Measurements from ENCODE around the gene PCDHGA3. TPM values are rescaled to one million over a fixed set of nuclear protein-coding genes. Genes with fewer than 3 reads are reported as not detected.
"Not testable (repeated sequence)": the region's sequence is repeated elsewhere in the genome, so short reads cannot be mapped to it uniquely, and the experiment has no call there.

The PCDHGA3 gene
- total RNA-seq, 1 experiment from 2014 or later, result not detected

- DNase-seq (ENCODE audit: low read depth, low spot score), result peak; percentile 33
- in situ Hi-C loops (cut with HindIII; ENCODE audit: low pct_unique_long_range_greater_than_20kb, low sequenced_read_pairs), result no loop called here
Measured at GRCh38 chr5:141369994-141370848, 26.6 kb downstream of the PCDHGA3 start, which contains the start of gene PCDHGB3. TSS of gene PCDHGB3 (plus strand) at chr5:141370242. CDS start at chr5:141370395, 153 bp downstream.

DNA sequence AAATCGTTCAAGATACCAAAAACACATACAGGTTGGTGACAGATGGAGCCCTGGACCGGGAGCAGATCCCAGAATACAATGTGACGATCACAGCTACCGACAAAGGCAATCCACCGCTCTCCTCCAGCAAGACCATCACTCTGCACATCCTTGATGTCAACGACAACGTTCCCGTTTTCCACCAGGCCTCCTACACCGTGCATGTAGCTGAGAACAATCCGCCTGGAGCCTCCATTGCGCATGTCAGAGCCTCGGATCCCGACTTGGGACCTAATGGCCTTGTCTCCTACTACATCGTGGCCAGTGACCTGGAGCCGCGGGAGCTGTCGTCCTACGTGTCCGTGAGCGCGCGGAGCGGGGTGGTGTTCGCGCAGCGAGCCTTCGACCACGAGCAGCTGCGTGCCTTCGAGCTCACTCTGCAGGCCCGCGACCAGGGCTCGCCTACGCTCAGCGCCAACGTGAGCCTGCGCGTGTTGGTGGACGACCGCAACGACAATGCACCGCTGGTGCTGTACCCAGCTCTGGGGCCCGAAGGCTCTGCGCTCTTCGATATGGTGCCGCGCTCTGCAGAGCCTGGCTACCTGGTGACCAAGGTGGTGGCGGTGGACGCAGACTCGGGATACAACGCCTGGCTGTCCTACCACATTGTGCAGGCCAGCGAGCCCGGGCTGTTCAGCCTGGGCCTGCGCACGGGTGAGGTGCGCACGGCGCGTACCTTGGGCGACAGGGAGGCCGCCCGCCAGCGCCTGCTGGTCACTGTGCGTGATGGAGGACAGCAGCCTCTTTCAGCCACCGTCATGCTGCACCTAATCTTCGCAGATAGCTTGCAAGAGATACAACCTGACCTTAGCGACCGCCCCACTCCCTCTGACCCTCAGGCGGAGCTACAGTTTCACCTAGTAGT, 28.2 kb downstream of the PCDHGA3 start:
- in situ Hi-C loops (cut with HindIII; ENCODE audit: low pct_unique_long_range_greater_than_20kb, low sequenced_read_pairs), result no loop called here
- DNase-seq (ENCODE audit: low read depth, low spot score), result no peak

- peak; percentile 59 for DNase-seq (ENCODE audit: low read depth, low spot score)
- in situ Hi-C loops (cut with HindIII; ENCODE audit: low pct_unique_long_range_greater_than_20kb, low sequenced_read_pairs), result no loop called here
Measured at GRCh38 chr5:141373673-141374317, 30.2 kb downstream of the PCDHGA3 start, which contains the start of gene PCDHGA6. TSS of gene PCDHGA6 (plus strand) at chr5:141373891. CDS start at chr5:141374084, 193 bp downstream.

- in situ Hi-C loops (cut with HindIII; ENCODE audit: low pct_unique_long_range_greater_than_20kb, low sequenced_read_pairs), result no loop called here
- no peak for DNase-seq (ENCODE audit: low read depth, low spot score)
Measured at GRCh38 chr5:141374627-141375026, 31.0 kb downstream of the PCDHGA3 start.

DNA sequence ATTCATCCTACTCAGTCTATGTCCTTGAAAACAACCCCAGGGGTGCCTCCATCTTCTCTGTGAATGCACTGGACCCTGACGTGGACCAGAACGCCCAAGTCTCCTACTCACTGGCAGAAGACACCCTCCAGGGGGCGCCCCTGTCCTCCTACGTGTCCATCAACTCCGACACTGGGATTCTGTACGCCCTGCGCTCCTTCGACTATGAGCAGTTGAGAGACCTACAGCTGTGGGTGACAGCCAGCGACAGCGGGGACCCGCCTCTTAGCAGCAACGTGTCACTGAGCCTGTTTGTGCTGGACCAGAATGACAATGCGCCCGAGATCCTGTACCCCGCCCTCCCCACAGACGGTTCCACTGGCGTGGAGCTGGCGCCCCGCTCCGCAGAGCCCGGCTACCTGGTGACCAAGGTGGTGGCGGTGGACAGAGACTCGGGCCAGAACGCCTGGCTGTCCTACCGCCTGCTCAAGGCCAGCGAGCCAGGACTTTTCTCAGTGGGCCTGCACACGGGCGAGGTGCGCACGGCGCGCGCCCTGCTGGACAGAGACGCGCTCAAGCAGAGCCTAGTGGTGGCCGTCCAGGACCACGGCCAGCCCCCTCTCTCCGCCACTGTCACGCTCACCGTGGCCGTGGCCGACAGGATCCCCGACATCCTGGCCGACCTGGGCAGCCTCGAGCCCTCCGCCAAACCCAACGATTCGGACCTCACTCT, 32.0 kb downstream of the PCDHGA3 start:
- DNase-seq (ENCODE audit: low read depth, low spot score); in situ Hi-C loops (cut with HindIII; ENCODE audit: low pct_unique_long_range_greater_than_20kb, low sequenced_read_pairs): not testable (repeated sequence)

DNA sequence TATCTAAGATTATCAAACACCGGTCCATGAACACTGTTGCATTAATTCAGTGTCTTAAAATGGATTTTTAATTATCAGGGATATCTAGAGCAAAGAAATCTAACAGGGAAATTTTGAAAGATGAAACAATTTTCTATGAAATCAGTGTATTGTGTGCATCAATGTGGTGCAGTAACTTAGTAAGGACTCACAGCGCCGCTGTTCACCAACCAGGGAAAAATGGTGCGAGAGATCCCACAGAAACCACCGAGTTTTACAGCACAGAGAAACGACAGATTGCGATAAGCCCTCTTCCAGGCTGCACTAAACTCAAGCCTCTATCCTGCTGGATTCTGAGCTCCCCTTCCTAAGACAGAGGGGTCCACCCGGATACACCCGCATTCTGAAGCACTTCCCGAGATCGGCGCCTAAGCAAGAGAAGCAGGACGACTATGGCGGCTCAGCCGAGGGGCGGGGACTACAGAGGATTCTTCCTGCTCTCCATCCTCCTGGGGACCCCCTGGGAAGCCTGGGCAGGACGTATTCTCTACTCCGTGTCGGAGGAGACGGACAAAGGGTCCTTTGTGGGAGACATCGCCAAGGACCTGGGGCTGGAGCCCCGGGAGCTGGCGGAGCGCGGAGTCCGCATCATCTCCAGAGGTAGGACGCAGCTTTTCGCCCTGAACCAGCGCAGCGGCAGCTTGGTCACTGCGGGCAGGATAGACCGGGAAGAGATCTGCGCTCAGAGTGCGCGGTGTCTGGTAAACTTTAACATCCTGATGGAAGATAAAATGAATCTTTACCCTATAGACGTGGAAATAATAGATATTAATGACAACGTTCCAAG, 39.1 kb downstream of the PCDHGA3 start, which contains the start of gene PCDHGA7:
Gene PCDHGA7, plus strand, starts transcription at position 274 of the 826 bp plus-strand sequence. Its CDS starts 158 bp downstream, at position 432.
- in situ Hi-C loops (cut with HindIII; ENCODE audit: low pct_unique_long_range_greater_than_20kb, low sequenced_read_pairs), result no loop called here
- peak; percentile 58 for DNase-seq (ENCODE audit: low read depth, low spot score)

DNA sequence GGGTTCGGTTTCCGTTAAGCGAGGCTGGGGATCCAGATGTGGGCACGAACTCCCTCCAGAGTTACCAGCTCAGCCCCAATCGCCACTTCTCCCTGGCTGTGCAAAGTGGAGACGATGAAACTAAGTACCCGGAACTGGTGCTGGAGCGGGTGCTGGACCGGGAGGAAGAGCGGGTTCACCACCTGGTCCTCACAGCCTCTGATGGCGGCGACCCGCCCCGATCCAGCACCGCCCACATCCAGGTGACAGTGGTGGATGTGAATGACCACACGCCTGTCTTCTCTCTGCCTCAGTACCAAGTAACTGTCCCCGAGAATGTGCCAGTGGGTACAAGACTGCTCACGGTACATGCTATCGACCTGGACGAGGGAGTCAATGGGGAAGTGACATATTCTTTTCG, 39.7 kb downstream of the PCDHGA3 start:
- no peak for DNase-seq (ENCODE audit: low read depth, low spot score)
- in situ Hi-C loops (cut with HindIII; ENCODE audit: low pct_unique_long_range_greater_than_20kb, low sequenced_read_pairs), result no loop called here

DNA sequence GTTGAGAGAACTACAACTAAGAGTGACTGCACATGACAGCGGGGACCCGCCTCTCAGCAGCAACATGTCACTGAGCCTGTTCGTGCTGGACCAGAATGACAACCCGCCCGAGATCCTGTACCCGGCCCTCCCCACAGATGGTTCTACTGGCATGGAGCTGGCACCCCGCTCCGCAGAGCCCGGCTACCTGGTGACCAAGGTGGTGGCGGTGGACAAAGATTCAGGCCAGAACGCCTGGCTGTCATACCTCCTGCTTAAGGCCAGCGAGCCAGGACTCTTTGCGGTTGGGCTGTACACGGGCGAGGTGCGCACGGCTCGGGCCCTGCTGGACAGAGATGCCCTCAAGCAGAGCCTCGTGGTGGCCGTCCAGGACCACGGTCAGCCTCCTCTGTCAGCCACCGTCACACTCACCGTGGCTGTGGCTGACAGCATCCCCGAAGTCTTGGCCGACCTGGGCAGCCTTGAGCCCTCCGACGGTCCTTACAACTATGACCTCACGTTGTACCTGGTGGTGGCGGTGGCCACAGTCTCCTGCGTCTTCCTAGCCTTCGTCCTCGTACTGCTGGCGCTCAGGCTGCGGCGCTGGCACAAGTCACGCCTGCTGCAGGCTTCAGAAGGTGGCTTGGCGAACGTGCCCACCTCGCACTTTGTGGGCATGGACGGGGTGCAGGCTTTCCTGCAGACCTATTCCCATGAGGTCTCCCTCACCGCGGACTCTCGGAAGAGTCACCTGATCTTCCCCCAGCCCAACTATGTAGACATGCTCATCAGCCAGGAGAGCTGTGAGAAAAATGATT, 41.0 kb downstream of the PCDHGA3 start:
- in situ Hi-C loops (cut with HindIII; ENCODE audit: low pct_unique_long_range_greater_than_20kb, low sequenced_read_pairs), result no loop called here
- no peak for DNase-seq (ENCODE audit: low read depth, low spot score)

DNA sequence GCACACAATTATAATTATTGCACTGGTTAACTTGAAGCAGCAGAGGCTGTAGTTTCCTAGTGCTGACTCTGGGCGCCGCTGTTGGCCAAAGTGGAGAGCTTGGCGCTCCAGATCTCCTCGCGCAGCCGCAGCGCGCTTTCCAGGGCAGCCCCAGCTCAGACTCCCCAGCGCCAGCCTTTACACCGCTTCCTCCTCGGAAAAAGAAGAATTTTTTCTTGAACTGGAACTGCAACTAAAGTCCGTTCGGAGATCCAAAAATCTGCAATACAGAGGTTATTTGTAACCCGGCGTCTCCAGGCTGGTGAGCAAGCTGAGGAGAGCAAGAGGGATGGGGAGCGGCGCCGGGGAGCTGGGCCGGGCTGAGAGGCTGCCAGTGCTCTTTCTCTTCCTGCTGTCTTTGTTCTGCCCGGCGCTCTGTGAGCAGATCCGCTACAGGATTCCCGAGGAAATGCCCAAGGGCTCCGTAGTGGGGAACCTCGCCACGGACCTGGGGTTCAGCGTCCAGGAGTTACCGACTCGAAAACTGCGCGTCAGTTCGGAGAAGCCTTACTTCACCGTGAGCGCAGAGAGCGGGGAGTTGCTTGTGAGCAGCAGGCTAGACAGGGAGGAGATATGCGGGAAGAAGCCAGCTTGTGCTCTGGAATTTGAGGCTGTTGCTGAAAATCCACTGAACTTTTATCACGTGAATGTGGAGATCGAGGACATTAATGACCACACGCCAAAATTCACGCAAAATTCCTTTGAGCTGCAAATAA, 44.1 kb downstream of the PCDHGA3 start, which contains the start of gene PCDHGB4:
Gene PCDHGB4, plus strand, starts transcription at position 142 of the 755 bp plus-strand sequence. Its CDS starts 187 bp downstream, at position 329.
- in situ Hi-C loops (cut with HindIII; ENCODE audit: low pct_unique_long_range_greater_than_20kb, low sequenced_read_pairs); DNase-seq (ENCODE audit: low read depth, low spot score): not testable (repeated sequence)

DNA sequence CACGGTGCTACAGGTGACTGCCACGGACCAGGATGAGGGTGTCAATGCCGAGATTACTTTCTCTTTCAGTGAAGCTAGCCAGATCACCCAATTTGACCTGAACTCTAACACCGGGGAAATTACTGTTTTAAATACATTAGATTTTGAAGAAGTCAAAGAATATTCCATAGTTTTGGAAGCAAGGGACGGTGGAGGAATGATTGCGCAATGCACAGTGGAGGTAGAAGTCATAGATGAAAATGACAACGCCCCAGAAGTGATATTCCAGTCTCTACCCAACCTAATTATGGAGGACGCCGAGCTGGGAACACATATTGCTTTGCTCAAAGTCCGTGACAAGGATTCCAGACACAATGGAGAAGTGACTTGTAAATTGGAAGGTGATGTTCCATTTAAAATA, 45.0 kb downstream of the PCDHGA3 start:
- in situ Hi-C loops (cut with HindIII; ENCODE audit: low pct_unique_long_range_greater_than_20kb, low sequenced_read_pairs), result no loop called here

DNA sequence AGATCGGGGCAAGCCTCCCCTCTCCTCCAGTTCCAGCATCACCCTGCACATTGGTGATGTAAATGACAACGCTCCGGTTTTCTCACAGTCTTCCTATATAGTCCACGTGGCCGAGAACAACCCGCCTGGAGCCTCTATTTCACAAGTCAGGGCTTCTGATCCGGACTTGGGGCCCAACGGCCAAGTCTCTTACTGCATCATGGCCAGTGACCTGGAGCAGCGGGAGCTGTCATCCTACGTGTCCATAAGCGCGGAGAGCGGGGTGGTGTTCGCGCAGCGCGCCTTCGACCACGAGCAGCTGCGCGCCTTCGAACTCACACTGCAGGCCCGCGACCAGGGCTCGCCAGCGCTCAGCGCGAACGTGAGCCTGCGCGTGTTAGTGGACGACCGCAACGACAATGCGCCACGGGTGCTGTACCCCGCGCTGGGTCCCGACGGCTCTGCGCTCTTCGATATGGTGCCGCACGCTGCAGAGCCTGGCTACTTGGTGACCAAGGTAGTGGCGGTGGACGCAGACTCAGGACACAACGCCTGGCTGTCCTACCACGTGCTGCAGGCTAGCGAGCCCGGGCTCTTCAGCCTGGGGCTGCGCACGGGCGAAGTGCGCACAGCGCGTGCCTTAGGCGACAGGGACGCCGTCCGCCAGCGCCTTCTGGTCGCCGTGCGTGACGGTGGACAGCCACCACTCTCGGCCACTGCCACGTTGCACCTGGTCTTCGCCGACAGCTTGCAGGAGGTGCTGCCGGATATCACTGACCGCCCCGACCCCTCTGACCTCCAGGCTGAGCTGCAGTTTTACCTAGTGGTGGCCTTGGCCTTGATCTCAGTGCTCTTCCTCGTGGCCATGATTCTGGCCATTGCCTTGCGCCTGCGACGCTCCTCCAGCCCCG, 45.8 kb downstream of the PCDHGA3 start:
- in situ Hi-C loops (cut with HindIII; ENCODE audit: low pct_unique_long_range_greater_than_20kb, low sequenced_read_pairs), result no loop called here
- no peak for DNase-seq (ENCODE audit: low read depth, low spot score)

More for the DNA sequence above, 45.0 kb downstream of the PCDHGA3 start:
- no peak for DNase-seq (ENCODE audit: low read depth, low spot score)

GRCh38 chr5:141392429-141393198, 49.0 kb downstream of the PCDHGA3 start, which contains the start of gene PCDHGA8:
TSS of gene PCDHGA8 (plus strand) at chr5:141392633. CDS start at chr5:141392814, 181 bp downstream.
- no peak for DNase-seq (ENCODE audit: low read depth, low spot score)
- in situ Hi-C loops (cut with HindIII; ENCODE audit: low pct_unique_long_range_greater_than_20kb, low sequenced_read_pairs), result no loop called here

- in situ Hi-C loops (cut with HindIII; ENCODE audit: low pct_unique_long_range_greater_than_20kb, low sequenced_read_pairs), result no loop called here
- no peak for DNase-seq (ENCODE audit: low read depth, low spot score)
Measured at GRCh38 chr5:141393267-141393666, 49.6 kb downstream of the PCDHGA3 start.
